Keratinocyte (primary cell): ENCODE results near the gene RBFOX1.

Source experiments
- CTCF ChIP-seq, 3 experiments: IDR thresholded peaks in 1 of 3; conservative IDR thresholded peaks in 1 of 3; optimal IDR thresholded peaks in 1 of 3; 2 replicates in 2 of 3; 3 replicates in 1 of 3; pipeline versions ENCODE3 to v1.5.1; 2011; ENCODE audit warnings: low read length in 3 of 3, mild to moderate bottlenecking in 3 of 3, moderate library complexity in 2 of 3, control low read depth in 1 of 3, inconsistent platforms in 1 of 3; ENCODE audit not compliant: insufficient read depth in 2 of 3; ENCODE audit errors: extremely low read depth in 1 of 3
- EZH2 ChIP-seq: IDR thresholded peaks from one replicate; pipeline ENCODE4 v1.6.1; 2012; ENCODE audit warnings: inconsistent platforms, mild to moderate bottlenecking, low read length, moderate library complexity

- TF ChIP-seq CTCF (optimal IDR thresholded peaks at IDR 0.05 in 1 of 3, IDR thresholded peaks at IDR 0.05 in 1 of 3, conservative IDR thresholded peaks at IDR 0.05 in 1 of 3; ENCODE audit: extremely low read depth in 1 of 3, insufficient read depth in 2 of 3, low read length in 3 of 3): no peak
- no peak for TF ChIP-seq EZH2
Measured at GRCh38 chr16:7343243-7343642, 10.6 kb downstream of the RBFOX1 start.
